LNCaP clone FGC (cell line): ENCODE measurements around the gene TSPAN7.

Experiments used
- DNase-seq: peaks from one replicate; pipeline ENCODE4 v3.0.0-alpha.2; 2011; ENCODE audit warnings: low read depth
- H3K4me3 ChIP-seq: 2 replicates; pipeline ENCODE4 v1.5.1; 2011; ENCODE audit warnings: mild to moderate bottlenecking, low read depth, low read length, control low read depth
- TF ChIP-seq, protein P1 (sequence below): IDR thresholded peaks from 2 replicates; pipeline ENCODE4 v1.5.1; 2012; ENCODE audit warnings: mild to moderate bottlenecking; ENCODE audit not compliant: control insufficient read depth, insufficient read depth; ENCODE audit errors: extremely low read depth

Gene TSPAN7

DNA sequence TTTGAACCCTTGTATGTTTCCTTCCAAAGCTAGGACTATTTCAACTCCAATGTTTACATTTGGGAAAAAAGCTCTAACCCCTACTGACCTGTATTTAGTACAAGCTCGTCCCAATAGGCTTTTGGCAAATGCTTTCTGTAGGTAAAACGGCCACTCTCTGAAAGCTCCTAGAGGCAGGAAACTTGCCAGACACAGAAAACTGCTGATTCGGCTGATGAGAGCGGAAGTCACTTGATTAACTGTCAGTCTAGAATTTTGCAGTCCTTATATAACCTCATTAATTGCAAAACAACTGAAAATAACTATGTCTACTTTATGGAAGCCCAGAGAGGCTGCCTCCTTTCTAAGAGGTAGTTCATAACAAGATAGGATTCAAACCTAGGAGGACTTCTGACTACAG, 108.1 kb downstream of the TSPAN7 start:
- DNase-seq = no peak
- H3K4me3 ChIP-seq = no peak overlapping the region
- TF ChIP-seq, protein P1, sequence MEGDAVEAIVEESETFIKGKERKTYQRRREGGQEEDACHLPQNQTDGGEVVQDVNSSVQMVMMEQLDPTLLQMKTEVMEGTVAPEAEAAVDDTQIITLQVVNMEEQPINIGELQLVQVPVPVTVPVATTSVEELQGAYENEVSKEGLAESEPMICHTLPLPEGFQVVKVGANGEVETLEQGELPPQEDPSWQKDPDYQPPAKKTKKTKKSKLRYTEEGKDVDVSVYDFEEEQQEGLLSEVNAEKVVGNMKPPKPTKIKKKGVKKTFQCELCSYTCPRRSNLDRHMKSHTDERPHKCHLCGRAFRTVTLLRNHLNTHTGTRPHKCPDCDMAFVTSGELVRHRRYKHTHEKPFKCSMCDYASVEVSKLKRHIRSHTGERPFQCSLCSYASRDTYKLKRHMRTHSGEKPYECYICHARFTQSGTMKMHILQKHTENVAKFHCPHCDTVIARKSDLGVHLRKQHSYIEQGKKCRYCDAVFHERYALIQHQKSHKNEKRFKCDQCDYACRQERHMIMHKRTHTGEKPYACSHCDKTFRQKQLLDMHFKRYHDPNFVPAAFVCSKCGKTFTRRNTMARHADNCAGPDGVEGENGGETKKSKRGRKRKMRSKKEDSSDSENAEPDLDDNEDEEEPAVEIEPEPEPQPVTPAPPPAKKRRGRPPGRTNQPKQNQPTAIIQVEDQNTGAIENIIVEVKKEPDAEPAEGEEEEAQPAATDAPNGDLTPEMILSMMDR = no peak

- TF ChIP-seq, protein P1 = no peak
- H3K4me3 ChIP-seq = no peak overlapping the region
- no peak for DNase-seq
These were observed 111.3 kb downstream of the TSPAN7 start for GRCh38 chrX:38672646-38673045.

GRCh38 chrX:38675856-38676255, 114.5 kb downstream of the TSPAN7 start:
- no peak for DNase-seq
- TF ChIP-seq, protein P1 = no peak
- no peak overlapping the region for H3K4me3 ChIP-seq

DNA sequence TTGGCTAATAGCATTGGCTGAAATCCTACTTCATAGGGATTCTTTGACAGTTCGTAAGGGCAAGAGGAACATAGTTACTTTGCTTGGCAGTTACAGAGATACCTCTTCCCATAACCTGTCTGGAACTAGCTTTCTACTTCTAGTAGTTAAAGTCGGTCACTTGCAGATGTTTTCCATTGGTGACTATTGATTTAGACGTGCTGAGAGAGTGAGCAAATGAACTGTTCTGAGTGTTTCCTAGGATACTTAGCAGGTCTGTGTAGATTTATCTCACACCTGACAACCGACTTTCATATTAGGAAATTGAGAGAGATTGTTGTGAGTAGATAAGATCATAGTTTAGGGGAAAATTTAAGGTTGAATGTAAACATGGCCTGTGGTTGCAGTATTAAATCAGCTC, 116.8 kb downstream of the TSPAN7 start:
- TF ChIP-seq, protein P1 = no peak
- peak; percentile 38 for DNase-seq
- no peak overlapping the region for H3K4me3 ChIP-seq

DNA sequence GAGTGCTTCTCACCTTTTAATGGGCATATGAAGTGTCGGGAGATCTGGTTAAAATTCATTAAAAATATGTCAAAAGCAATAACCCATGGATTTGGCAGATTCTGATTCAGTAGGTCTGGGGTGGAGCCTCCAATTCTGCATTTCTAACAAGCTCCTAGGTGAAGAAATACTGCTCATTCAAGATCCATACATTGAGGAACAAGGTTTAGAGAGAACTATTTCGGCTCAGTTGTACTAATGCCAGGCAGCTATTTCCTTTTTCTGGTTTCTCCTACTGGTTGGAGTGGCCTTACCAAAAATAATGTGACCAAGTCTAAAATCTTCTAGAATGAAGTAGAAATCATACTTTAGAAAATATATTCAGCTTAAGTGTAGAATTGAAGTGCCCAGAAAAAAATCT, 117.5 kb downstream of the TSPAN7 start:
- TF ChIP-seq, protein P1 = no peak
- DNase-seq = no peak
- no peak overlapping the region for H3K4me3 ChIP-seq

DNA sequence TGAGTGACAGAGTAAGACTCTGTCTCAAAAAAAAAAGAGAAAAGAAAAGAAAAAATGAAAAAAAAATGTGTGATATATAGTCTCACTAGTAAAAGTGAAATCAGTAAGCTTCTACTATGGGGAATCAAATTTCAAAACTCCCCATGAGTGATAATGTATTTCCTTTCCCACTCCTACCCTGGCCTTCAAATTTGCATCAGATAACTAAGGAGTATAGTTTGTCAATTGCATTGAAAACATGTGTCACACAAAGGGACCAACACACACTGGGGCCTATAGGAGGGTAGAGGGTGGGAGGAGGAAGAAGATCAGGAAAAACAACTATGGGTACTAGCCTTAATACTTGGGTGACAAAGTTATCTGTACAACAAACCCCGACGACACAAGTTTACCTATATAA, 118.4 kb downstream of the TSPAN7 start:
- H3K4me3 ChIP-seq = no peak overlapping the region

GRCh38 chrX:38682095-38682494, 120.8 kb downstream of the TSPAN7 start:
- TF ChIP-seq, protein P1 = no peak
- DNase-seq = no peak
- H3K4me3 ChIP-seq = no peak overlapping the region

More for the DNA sequence above, 118.4 kb downstream of the TSPAN7 start:
- DNase-seq = no peak
- TF ChIP-seq, protein P1 = no peak
